HG02885 (cell line): Measurements from ENCODE around the gene CAMKK1.

Source experiments
- ATAC-seq: cut with Tn5 transposase; IDR thresholded peaks from one replicate; pipeline ENCODE4 v1.9.1; 2021; ENCODE audit warnings: mild to moderate bottlenecking; ENCODE audit not compliant: unreplicated experiment, poor library complexity

Gene CAMKK1

DNA sequence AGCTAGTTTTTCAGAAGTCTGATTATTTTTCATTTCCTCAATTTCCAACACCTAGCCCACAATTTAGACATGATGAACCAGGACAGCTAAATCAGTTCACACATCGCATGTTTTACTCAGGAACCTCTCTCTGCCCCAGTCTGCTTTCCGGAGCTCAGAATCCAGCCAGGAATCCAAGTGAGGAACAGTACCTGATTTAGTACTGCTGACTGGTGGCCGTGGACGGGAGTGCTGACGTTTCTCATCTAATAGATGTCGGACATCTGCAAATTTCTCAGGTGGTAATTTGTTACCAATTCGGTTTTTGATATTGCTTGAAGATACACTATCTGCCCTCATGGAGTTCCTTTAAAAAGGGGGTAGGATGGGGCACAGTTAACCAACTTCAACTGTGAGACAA lies 76.9 kb downstream of the CAMKK1 start:
- no peak for ATAC-seq

DNA sequence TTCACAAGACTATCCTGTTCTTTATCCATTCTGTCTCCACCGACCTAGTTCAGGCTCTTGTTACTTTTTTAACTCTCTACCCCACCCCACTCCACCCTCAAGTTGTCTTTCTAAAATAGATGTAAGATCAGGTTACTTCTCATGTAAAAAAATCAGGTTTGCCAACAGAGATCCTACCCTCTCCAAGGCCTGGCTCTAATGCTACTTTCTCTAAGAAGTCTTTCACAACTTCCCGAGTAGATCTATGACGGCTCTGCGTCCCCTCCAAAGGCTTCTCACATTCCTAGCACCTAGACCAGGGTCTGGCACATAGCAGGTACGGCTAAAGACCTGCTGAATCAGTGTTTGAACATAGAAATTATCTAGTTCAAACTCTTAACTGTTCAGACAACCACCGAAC lies 77.7 kb downstream of the CAMKK1 start:
- ATAC-seq = no peak

DNA sequence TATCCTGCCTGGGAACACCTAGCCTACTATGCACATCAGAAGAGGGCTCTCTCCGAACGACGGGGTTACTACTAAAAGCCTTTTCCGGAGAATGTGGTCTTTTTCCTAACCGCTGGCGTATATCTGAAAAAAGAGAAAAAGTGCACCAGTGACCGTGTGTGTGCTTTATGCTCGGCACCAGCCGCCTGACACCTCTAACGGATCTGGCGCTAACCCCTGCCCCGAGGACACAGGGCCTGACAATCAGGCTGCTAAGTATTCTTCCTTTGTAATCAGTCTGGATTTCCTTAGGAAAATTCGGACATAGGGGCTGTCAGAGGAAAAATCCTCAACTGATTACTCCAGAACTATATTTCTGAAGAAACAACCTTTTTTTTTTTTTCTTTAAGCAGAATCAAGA lies 78.5 kb downstream of the CAMKK1 start:
- ATAC-seq = no peak

DNA sequence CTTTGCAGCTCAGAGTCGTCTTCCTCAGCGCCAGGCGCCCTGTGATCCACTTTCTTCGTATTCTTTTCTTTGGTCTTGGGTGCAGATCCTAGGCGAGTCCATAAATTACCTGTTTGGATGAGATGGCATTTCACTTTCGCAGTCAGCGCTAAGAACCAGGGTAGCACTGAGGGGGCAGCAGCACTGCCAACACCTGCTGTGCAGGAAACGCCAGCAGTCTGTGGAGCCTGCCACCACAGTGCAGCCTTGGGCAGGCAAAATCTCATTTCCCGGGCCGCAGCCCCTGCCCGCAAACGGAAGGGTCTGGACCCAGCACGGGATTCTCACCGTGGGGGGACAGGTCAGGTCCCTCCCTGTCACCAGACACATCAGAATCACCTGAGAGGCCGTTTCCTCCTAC lies 79.7 kb downstream of the CAMKK1 start:
- no peak for ATAC-seq

DNA sequence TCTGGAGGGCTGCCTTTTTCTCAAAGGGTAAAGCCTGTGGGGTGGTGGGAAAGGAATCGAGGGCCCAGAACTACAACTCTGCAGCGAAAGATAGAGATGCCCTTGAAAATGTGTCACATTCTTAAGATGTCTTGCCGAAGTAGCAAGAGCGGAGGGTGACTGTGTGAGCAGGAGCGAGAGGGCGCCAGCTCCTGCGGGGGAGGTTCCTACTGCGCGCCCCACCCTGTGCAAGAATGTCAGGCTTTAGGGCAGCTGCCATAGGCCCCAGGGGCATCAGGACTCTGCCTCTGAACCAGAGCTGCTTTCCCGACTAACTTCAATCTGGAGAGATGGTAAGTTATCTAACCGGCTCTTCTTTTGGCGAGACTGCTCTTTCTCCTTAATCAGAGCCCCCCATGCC lies 80.1 kb downstream of the CAMKK1 start:
- ATAC-seq = no peak

DNA sequence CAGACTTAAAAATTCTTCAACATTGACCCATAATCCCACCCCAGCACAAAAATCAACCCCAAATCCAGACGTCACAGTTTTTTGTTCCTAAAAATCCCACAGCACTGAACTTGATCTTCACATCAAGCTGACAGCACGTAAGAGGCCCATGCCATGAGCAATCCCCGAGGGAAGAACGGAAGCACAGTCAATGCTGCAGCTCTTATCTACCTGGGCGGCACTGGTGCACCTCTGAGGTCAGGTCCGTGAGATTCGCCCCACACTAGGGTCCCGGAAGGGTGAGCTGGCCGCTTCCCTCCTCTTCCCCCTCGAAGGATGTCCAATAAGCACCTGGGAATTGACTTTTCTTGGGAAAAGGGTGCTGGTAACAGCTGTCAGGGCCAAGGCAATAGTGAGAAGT lies 80.6 kb downstream of the CAMKK1 start:
- no peak for ATAC-seq
